ENCODE measurements around the gene DLG2. TPM values are rescaled to one million over a fixed set of nuclear protein-coding genes. Genes with fewer than 3 reads are reported as not detected.

The DLG2 gene
- total and polyA plus RNA-seq, 2 of the 4 experiments (the other 2 are of a cell fraction), result 0.31 to 0.36 TPM

- Histone ChIP-seq H2BK5ac (ENCODE audit: low read depth, low read length, poor library complexity, severe bottlenecking) (no peak overlapping the region), H4K8ac (ENCODE audit: low read depth in 2 of 2, low read length in 2 of 2) (no peak overlapping the region), H2BK20ac (ENCODE audit: low read depth, low read length) (no peak overlapping the region), H3K14ac (replicated peaks; ENCODE audit: low read depth, low read length) (no peak overlapping the region), H3K27me3 (ENCODE audit: control insufficient read depth, insufficient read depth, low read length) (peaks cover 3% of the 10 kb centered on the region), H3K4me1 (ENCODE audit: control insufficient read depth, insufficient read depth, low read length) (no peaks in the 10 kb centered on the region), H3K9ac (ENCODE audit: low read depth, low read length) (no peak overlapping the region), H3K79me1 (ENCODE audit: low read depth in 1 of 2, low read length in 2 of 2) (no peaks in the 10 kb centered on the region), H3K4me2 (ENCODE audit: low read depth, low read length) (no peak overlapping the region), H2BK15ac (ENCODE audit: low read depth, low read length) (no peak overlapping the region), H3K18ac (ENCODE audit: low read depth, low read length) (no peak overlapping the region), H3K4me3 (ENCODE audit: insufficient read depth, low read depth, low read length) (no peak overlapping the region), H3K56ac (ENCODE audit: extremely low read depth, insufficient read depth, low read length) (no peak overlapping the region), H3K9me1 (ENCODE audit: insufficient read depth, low read length) (no peaks in the 10 kb centered on the region), H3K4ac (ENCODE audit: low read depth, low read length) (no peak overlapping the region), H4K5ac (ENCODE audit: low read depth, low read length) (no peak overlapping the region), H3K23ac (ENCODE audit: low read depth, low read length) (no peak overlapping the region), H2BK120ac (ENCODE audit: low read depth, low read length) (no peak overlapping the region), H2AK5ac (ENCODE audit: low read depth, low read length) (no peak overlapping the region), H4K20me1 (ENCODE audit: insufficient read depth, low read length) (no peaks in the 10 kb centered on the region), H2AFZ (replicated peaks; ENCODE audit: low read length, poor library complexity) (no peak overlapping the region), H3K36me3 (ENCODE audit: control insufficient read depth, insufficient read depth, low read length) (no peaks in the 10 kb centered on the region), H2AK9ac (replicated peaks; ENCODE audit: low read depth, low read length, poor library complexity) (no peak overlapping the region), H3K9me3 (ENCODE audit: control insufficient read depth, insufficient read depth, low read length) (no peaks in the 10 kb centered on the region), H4K91ac (ENCODE audit: insufficient read depth, low read depth, low read length) (no peak overlapping the region), H3K27ac (ENCODE audit: insufficient read depth, low read length) (no peak overlapping the region)
- ChIA-PET CTCF (no interaction called here), POLR2A (ENCODE audit: unreplicated experiment) (no interaction called here)
- in situ Hi-C loops (cut with MboI; ENCODE audit: low sequenced_read_pairs) (no loop called here), intact Hi-C loops (cut with micrococcal nuclease) (no loop called here), dilution Hi-C loops (cut with HindIII; ENCODE audit: low sequenced_read_pairs, unreplicated experiment) (no loop called here)
- BruUV-seq (replicated peaks), result no TSS peak
- DNase-seq (no peak), ATAC-seq (ENCODE audit: low read depth) (no peak)
- no CpG with 5 or more reads among the region's 5 CpGs for WGBS, 2 experiments (ENCODE audit: extremely low coverage in 2 of 2, insufficient read length in 1 of 2)
- TF ChIP-seq FOS (IDR thresholded peaks at IDR 0.05; ENCODE audit: low read depth, low read length), result no peak
- TF ChIP-seq RFX5 (IDR thresholded peaks at IDR 0.05; ENCODE audit: low read depth, low read length), result no peak
- no peak for TF ChIP-seq RCOR1 (IDR thresholded peaks at IDR 0.05; ENCODE audit: insufficient replicate concordance, low read length)
- TF ChIP-seq MAZ (IDR thresholded peaks at IDR 0.05; ENCODE audit: borderline replicate concordance, low read depth, low read length), result no peak
- TF ChIP-seq CHD1 (IDR thresholded peaks at IDR 0.05; ENCODE audit: low read depth, low read length), result no peak
- no peak for TF ChIP-seq POLR2A (IDR thresholded peaks at IDR 0.05; ENCODE audit: low read depth, low read length)
- no peak for TF ChIP-seq RAD21 (IDR thresholded peaks at IDR 0.05; ENCODE audit: low read length)
- no peak for TF ChIP-seq BHLHE40 (IDR thresholded peaks at IDR 0.05; ENCODE audit: low read depth, low read length)
These were observed 1939.4 kb downstream of the DLG2 start for GRCh38 chr11:83687787-83688186.

Data from IMR-90 (cell line).